Measurements from ENCODE around the gene KCTD1.

KCTD1 gene

GRCh38 chr18:26548415-26549262 is at the start of gene KCTD1:
KCTD1 (minus strand) TSS chr18:26548553; CDS start chr18:26548536, 17 bp downstream.
- TF ChIP-seq POLR2A (IDR thresholded peaks at IDR 0.05; ENCODE audit: low read length) = peak; percentile 18
- TF ChIP-seq GATA1 (IDR thresholded peaks at IDR 0.05; ENCODE audit: low read depth, low read length) = no peak
- DNase-seq = peak; percentile 79 to 85

- no peak for DNase-seq
- TF ChIP-seq POLR2A (IDR thresholded peaks at IDR 0.05; ENCODE audit: low read length) (no peak), GATA1 (IDR thresholded peaks at IDR 0.05; ENCODE audit: low read depth, low read length) (no peak)
These were observed 45.3 kb upstream of the KCTD1 start for GRCh38 chr18:26593365-26594320.

- TF ChIP-seq GATA1 (IDR thresholded peaks at IDR 0.05; ENCODE audit: low read depth, low read length) (no peak), POLR2A (IDR thresholded peaks at IDR 0.05; ENCODE audit: low read length) (no peak)
- DNase-seq = no peak
These were observed 36.4 kb upstream of the KCTD1 start for GRCh38 chr18:26584745-26585144.

- DNase-seq = no peak
- TF ChIP-seq GATA1 (IDR thresholded peaks at IDR 0.05; ENCODE audit: low read depth, low read length) (no peak), POLR2A (IDR thresholded peaks at IDR 0.05; ENCODE audit: low read length) (no peak)
These were observed 31.7 kb upstream of the KCTD1 start for GRCh38 chr18:26579941-26580618.

- TF ChIP-seq POLR2A (IDR thresholded peaks at IDR 0.05; ENCODE audit: low read length) (no peak), GATA1 (IDR thresholded peaks at IDR 0.05; ENCODE audit: low read depth, low read length) (no peak)
- DNase-seq = no peak
These were observed 27.5 kb upstream of the KCTD1 start for GRCh38 chr18:26575865-26576217.

GRCh38 chr18:26574958-26575864 is 26.9 kb upstream of the KCTD1 start:
- TF ChIP-seq POLR2A (IDR thresholded peaks at IDR 0.05; ENCODE audit: low read length) = no peak
- TF ChIP-seq GATA1 (IDR thresholded peaks at IDR 0.05; ENCODE audit: low read depth, low read length) = no peak
- peak in 1 of 2 experiments; percentile 13 for DNase-seq

GRCh38 chr18:26568926-26569665 is 20.7 kb upstream of the KCTD1 start:
- TF ChIP-seq GATA1 (IDR thresholded peaks at IDR 0.05; ENCODE audit: low read depth, low read length) (no peak), POLR2A (IDR thresholded peaks at IDR 0.05; ENCODE audit: low read length) (no peak)
- DNase-seq = no peak

GRCh38 chr18:26568513-26568912 is 20.2 kb upstream of the KCTD1 start:
- TF ChIP-seq POLR2A (IDR thresholded peaks at IDR 0.05; ENCODE audit: low read length) (no peak), GATA1 (IDR thresholded peaks at IDR 0.05; ENCODE audit: low read depth, low read length) (no peak)
- no peak for DNase-seq

GRCh38 chr18:26566874-26567555 is 18.7 kb upstream of the KCTD1 start:
- no peak for TF ChIP-seq GATA1 (IDR thresholded peaks at IDR 0.05; ENCODE audit: low read depth, low read length)
- no peak for TF ChIP-seq POLR2A (IDR thresholded peaks at IDR 0.05; ENCODE audit: low read length)
- no peak for DNase-seq

GRCh38 chr18:26565514-26565913 is 17.2 kb upstream of the KCTD1 start:
- TF ChIP-seq POLR2A (IDR thresholded peaks at IDR 0.05; ENCODE audit: low read length) (no peak), GATA1 (IDR thresholded peaks at IDR 0.05; ENCODE audit: low read depth, low read length) (no peak)

GRCh38 chr18:26563024-26563423 is 14.7 kb upstream of the KCTD1 start:
- TF ChIP-seq POLR2A (IDR thresholded peaks at IDR 0.05; ENCODE audit: low read length) (no peak), GATA1 (IDR thresholded peaks at IDR 0.05; ENCODE audit: low read depth, low read length) (no peak)

More at GRCh38 chr18:26565514-26565913, 17.2 kb upstream of the KCTD1 start:
- DNase-seq = no peak

More at GRCh38 chr18:26563024-26563423, 14.7 kb upstream of the KCTD1 start:
- no peak for DNase-seq

All from erythroblast (primary cell).